ENCODE data around the gene ARHGAP29.

The ARHGAP29 gene

GRCh38 chr1:94236013-94236491, 1.3 kb downstream of the ARHGAP29 start:
- no peak for DNase-seq (ENCODE audit: low read depth in 2 of 2)

GRCh38 chr1:94235189-94236012, 2.0 kb downstream of the ARHGAP29 start:
- DNase-seq (ENCODE audit: low read depth in 2 of 2), result no peak

DNA sequence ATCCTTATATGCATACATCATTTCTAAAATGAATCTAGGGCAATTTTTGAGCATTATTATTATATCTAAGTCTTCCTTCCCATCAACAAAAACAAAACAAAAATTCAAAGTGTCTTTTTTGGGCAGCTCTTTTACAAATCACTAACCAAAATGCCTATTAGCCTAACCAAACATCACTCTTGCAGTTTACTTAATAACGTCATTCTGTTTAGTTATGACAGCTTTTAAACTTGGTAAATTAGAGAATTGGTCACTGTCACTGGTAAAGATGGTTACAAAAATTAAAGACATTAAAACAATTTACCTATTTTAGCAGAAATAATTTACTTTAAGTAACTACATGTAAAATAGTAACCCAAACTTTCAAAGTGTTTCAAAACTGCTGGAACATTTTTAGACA, 2.8 kb downstream of the ARHGAP29 start:
- DNase-seq (ENCODE audit: low read depth in 2 of 2), result no peak

DNA sequence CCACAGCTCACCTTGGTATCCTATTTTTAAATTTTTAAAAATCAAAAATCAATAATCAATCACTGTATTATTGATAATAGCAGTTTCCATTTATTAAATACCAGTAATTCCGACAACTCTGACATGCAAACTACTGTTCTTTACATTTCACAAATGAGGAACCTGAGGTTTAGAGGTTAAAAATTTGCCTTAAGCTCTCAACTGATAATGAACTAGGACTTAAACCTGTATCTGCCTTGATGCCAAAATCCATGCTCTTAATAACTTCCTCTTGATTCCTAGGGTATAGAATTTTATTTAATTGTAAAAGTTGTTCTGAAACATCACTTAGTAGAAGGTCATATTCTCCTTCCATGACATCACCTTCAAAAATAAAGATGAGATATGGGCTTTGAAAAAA, 5.6 kb downstream of the ARHGAP29 start:
- DNase-seq (ENCODE audit: low read depth in 2 of 2), result no peak

DNA sequence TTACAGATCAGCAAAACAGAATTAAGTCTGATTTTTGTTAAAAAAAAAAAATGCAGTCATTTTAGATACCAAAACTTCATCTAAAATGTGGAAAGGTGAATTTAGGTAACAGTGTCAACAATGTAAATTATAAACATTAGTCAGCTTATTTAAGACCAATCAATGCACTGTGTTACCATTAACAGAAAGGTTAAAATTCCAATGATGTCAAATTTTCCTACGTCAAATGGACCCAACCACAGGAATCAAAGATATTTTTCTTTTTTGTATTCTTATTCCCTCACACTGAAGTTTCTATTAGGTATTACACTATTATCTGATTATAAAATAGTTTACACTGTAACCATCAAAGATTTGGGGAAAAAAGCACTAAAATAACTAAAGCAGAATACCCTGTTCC, 6.5 kb downstream of the ARHGAP29 start:
- DNase-seq (ENCODE audit: low read depth in 2 of 2), result no peak

DNA sequence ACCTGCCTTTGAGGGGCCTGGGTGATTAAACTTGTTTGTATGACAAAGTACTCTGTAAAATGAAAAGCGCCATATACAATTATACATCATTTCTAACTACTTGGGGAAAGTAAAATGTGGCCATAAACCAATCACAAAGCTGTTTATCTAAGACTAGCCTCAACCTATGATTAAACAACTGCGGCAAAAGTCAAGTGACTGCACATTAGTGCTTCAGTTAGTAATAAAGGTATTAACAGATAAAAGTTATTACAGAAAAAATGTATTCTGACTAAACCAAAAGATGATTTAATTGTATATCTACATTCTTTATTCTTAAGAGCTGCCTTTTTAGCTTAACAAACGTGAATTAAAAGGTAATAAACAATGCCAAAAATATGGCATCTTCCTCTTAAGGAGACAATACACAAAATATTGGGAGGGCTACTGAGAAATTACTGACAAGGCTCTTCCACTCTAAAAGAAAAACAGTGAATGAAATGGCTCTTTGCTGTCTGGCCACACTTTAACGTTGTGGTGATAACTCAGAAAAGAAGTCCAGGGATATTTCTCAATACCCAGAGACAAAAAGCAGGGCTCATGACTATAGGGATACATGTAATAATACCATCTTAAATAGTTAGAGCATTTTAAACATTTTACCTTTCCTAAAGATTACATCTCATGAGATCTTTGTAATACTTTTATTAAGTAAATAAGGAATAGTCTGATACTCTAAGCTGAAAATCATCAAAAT, 8.6 kb downstream of the ARHGAP29 start:
- no peak for DNase-seq (ENCODE audit: low read depth in 2 of 2)

GRCh38 chr1:94227624-94228023, 9.8 kb downstream of the ARHGAP29 start:
- no peak for DNase-seq (ENCODE audit: low read depth in 2 of 2)

DNA sequence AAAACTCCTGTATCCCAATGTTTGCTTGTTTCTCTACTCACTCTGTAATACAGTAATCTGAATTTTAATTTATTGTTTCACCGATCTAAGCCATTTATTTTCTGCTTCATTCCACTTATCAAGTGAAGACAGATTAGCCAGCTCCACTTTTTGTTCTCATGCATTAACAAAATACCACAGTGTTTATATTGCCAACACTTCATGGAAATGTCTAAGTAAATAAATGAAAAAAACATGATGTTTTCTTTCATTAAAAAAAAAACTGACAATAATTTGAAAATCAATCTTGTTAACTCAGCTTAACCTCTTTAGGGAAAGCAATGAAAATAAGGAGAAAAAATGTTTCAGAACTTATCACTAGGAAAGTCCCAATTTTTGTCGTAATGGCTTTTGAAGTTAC, 11.5 kb downstream of the ARHGAP29 start:
- no peak for DNase-seq (ENCODE audit: low read depth in 2 of 2)

- no peak for DNase-seq (ENCODE audit: low read depth in 2 of 2)
Measured at GRCh38 chr1:94218332-94218731, 19.1 kb downstream of the ARHGAP29 start.

DNA sequence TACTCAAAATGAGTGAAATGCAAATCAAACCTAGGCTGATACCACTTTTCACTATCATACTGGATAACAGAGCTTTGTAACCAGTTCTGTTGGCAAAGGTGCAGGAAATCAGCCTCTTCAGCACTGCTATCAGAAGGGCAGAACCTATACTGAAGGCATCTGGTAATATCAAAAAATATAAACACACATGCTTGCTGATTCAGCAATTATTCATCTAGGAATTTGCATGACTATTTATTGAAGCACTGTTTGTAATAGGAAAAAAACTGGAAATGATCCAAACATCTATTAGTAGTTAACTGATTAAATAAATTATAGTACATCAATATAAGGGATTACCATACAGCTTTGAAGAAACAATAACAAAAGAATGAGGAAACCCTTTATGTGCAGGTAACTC, 21.4 kb downstream of the ARHGAP29 start:
- no peak for DNase-seq (ENCODE audit: low read depth in 2 of 2)

- no peak for DNase-seq (ENCODE audit: low read depth in 2 of 2)
Measured at GRCh38 chr1:94209982-94210381, 27.4 kb downstream of the ARHGAP29 start.

DNA sequence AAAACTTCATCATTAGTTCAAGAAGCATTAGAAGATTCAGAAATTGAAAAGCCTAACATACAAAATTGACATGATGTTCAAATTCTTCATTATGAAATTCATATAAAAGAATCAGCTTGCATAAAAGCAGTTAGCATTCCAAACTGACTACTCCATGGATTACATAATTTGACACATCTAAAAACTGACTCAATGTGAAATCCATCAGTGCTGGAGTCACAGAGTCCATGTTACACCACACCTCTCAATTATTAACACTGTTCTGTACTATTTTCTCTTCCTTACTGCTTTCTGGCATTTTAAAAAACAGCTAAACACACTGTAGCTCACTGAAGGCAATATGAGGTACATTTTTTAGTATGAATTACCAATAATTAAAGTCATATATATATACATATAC, 28.0 kb downstream of the ARHGAP29 start:
- DNase-seq (ENCODE audit: low read depth in 2 of 2), result no peak

DNA sequence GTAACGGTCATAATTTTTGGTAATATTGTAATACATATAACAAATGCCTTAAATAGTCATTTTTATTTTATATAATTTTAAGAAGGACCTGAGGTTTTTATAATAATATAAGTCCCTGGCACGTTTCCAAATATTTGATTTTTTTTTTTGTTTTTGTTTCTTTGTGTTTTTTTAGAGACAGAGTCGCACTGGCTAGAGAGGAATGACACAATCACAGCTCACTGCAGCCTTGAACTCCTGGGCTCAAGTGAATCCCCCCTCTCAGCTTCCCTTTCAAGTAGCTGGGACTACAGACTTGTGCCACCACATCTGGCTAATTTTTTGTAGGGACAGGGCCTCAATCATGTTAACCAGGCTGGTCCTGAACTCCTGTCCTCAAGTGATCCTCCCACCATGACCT, 29.7 kb downstream of the ARHGAP29 start:
- no peak for DNase-seq (ENCODE audit: low read depth in 2 of 2)

GRCh38 chr1:94205639-94206038, 31.7 kb downstream of the ARHGAP29 start:
- DNase-seq (ENCODE audit: low read depth in 2 of 2), result no peak

GRCh38 chr1:94202241-94202640, 35.1 kb downstream of the ARHGAP29 start:
- DNase-seq (ENCODE audit: low read depth in 2 of 2), result no peak

DNA sequence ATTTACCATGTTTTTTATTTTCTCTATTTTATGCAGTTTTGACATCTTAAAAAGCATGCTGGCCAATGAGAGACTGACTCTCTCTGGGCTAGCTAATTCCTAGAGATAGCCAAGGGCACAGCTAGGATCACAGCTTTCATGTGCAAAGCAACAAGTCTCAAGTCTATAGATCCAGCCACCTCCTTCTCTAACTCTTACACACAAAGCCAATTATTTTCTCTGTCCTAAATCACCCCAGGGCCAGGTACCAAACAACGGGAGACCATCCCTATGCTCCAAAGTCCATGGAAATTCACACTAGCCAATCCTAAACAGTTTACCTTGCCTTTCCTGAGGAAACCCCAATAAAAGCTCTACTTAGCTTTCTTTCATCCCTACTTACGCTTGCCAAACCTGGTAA, 38.0 kb downstream of the ARHGAP29 start:
- no peak for DNase-seq (ENCODE audit: low read depth in 2 of 2)

DNA sequence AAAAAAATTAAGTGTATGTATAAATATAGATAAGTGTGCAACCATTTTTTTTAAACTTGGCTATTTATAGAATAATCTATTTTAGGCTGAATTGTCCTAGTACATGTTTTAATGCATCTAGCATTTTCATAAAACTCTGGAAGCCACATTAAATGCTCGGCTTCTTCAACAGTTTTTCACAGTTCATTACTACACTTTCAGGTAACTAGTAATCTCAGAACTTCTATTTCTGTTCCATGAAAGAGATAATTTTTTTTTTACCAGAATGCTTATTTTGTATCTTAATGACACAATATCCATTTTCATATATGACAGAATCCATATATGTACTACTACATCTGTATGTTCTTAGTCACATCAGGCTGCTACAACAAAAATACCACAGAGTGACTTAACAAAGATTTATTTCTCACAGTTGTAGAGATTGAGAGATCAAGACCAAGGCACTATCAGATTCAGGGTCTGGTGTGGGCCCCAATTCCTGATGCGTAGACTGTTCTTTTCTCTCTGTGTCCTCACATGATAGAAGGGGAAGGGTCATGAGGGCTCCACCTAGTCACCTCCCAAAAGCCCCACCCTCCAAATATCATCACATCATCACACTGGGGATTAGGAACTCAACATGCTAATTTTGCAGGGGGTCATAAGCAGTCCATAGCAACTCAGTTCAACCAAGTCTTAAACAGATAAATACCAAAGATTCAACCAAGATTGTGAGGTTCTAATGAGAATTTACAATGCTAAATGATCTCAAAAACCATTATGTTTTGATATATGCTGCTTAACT, 43.1 kb downstream of the ARHGAP29 start:
- no peak for DNase-seq (ENCODE audit: low read depth in 2 of 2)

DNA sequence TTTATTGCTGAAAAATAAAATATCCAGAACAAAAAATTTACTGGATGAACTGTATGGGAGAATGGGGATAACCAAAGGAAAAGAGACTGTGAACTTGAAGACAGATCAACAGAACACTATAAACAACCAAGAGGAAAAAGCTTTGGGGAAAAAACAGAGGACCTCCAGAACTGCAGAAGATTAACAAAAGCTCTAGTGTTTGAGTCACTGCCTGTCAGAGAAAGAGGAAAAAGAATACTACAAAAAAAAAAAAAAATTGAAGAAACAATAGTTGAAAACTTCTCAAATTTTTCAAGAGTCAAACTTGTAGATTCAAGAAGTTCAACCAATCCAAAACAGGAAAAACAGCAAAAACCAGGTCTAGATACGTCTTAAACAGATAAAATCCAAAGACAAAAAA, 44.3 kb downstream of the ARHGAP29 start:
- no peak for DNase-seq (ENCODE audit: low read depth in 2 of 2)

- DNase-seq (ENCODE audit: low read depth in 2 of 2), result no peak
Measured at GRCh38 chr1:94191216-94191615, 46.2 kb downstream of the ARHGAP29 start.

DNA sequence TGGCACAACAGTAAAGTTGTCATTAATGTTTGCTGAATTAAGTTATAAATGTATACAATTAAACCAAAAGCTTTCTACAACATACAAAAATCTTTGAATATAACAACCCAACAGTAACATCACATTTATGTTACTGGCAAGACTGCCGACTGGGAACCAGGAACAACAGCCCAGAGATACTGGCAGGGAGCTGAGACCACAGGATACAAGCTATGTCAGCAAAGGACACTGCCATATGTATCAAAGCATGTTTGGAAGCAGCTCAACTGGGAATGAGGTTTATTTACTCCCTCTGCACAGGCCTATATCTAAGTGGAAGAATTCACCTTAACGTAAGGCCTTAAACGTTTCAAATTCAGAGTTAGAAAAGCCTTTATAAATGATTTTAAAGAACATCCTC, 50.4 kb downstream of the ARHGAP29 start:
- DNase-seq (ENCODE audit: low read depth in 2 of 2), result no peak

GRCh38 chr1:94183197-94183815, 54.1 kb downstream of the ARHGAP29 start:
- DNase-seq (ENCODE audit: low read depth in 2 of 2), result no peak

DNA sequence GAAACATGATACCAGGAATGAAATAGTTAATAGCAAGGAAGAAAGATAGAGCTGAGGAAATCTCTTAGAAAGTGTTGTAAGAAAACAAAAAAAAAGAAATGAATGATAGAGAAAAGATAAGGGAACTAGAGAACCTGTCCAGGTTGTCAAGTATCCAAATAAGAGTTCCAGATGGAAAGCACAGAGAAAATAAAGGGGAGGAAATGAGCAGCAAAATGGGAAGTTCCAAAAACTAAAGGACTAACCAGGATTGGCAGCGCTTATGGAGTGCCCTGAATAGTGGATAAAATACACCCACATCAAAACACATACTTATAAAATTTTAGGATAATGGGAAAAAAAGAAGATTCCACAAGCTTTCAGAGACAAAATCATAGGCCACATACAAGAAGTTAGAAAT, 55.2 kb downstream of the ARHGAP29 start:
- DNase-seq (ENCODE audit: low read depth in 2 of 2), result no peak
